Measurements from ENCODE around the gene KRI1.
"Not testable (repeated sequence)": the region's sequence is repeated elsewhere in the genome, so short reads cannot be mapped to it uniquely, and the experiment has no call there.

The KRI1 gene

GRCh38 chr19:10575011-10575716, 9.4 kb upstream of the KRI1 start:
- DNase-seq (ENCODE audit: extremely low read depth in 1 of 2, low read depth in 1 of 2), result no peak

GRCh38 chr19:10574462-10574861, 8.7 kb upstream of the KRI1 start:
- DNase-seq (ENCODE audit: extremely low read depth in 1 of 2, low read depth in 1 of 2), result no peak

GRCh38 chr19:10573793-10574192, 8.0 kb upstream of the KRI1 start:
- not testable (repeated sequence) for DNase-seq (ENCODE audit: extremely low read depth in 1 of 2, low read depth in 1 of 2)

GRCh38 chr19:10568826-10569651, 3.2 kb upstream of the KRI1 start, which contains the start of gene CDKN2D:
TSS of gene CDKN2D (minus strand) at chr19:10568979. CDS start at chr19:10568653, 326 bp downstream.
- peak; percentile 100 for DNase-seq (ENCODE audit: extremely low read depth in 1 of 2, low read depth in 1 of 2)

GRCh38 chr19:10568062-10568825, 2.4 kb upstream of the KRI1 start:
- no peak for DNase-seq (ENCODE audit: extremely low read depth in 1 of 2, low read depth in 1 of 2)

GRCh38 chr19:10567656-10568055, 1.8 kb upstream of the KRI1 start:
- DNase-seq (ENCODE audit: extremely low read depth in 1 of 2, low read depth in 1 of 2), result no peak

- DNase-seq (ENCODE audit: extremely low read depth in 1 of 2, low read depth in 1 of 2), result peak in 1 of 2 donors; percentile 63
Measured at GRCh38 chr19:10566658-10567410, 1.0 kb upstream of the KRI1 start.

GRCh38 chr19:10566408-10566657, 523 bp upstream of the KRI1 start:
- no peak for DNase-seq (ENCODE audit: extremely low read depth in 1 of 2, low read depth in 1 of 2)

GRCh38 chr19:10565028-10565566, 713 bp downstream of the KRI1 start:
- DNase-seq (ENCODE audit: extremely low read depth in 1 of 2, low read depth in 1 of 2), result peak in 1 of 2 donors; percentile 47

- DNase-seq (ENCODE audit: extremely low read depth in 1 of 2, low read depth in 1 of 2), result no peak
Measured at GRCh38 chr19:10562609-10563008, 3.2 kb downstream of the KRI1 start.

GRCh38 chr19:10560154-10560553, 5.7 kb downstream of the KRI1 start:
- no peak for DNase-seq (ENCODE audit: extremely low read depth in 1 of 2, low read depth in 1 of 2)

- DNase-seq (ENCODE audit: extremely low read depth in 1 of 2, low read depth in 1 of 2), result no peak
Measured at GRCh38 chr19:10557603-10558197, 8.1 kb downstream of the KRI1 start.

GRCh38 chr19:10555610-10555973, 10.2 kb downstream of the KRI1 start:
- DNase-seq (ENCODE audit: extremely low read depth in 1 of 2, low read depth in 1 of 2), result no peak

- DNase-seq (ENCODE audit: extremely low read depth in 1 of 2, low read depth in 1 of 2), result no peak
Measured at GRCh38 chr19:10554760-10555609, 10.8 kb downstream of the KRI1 start.

GRCh38 chr19:10553943-10554381, 11.8 kb downstream of the KRI1 start:
- DNase-seq (ENCODE audit: extremely low read depth in 1 of 2, low read depth in 1 of 2), result peak; percentile 48 to 71

GRCh38 chr19:10553087-10553667, 12.6 kb downstream of the KRI1 start:
- no peak for DNase-seq (ENCODE audit: extremely low read depth in 1 of 2, low read depth in 1 of 2)

GRCh38 chr19:10552510-10553053, 13.2 kb downstream of the KRI1 start:
- no peak for DNase-seq (ENCODE audit: extremely low read depth in 1 of 2, low read depth in 1 of 2)

- no peak for DNase-seq (ENCODE audit: extremely low read depth in 1 of 2, low read depth in 1 of 2)
Measured at GRCh38 chr19:10551698-10552301, 14.0 kb downstream of the KRI1 start.

All from stimulated activated CD8-positive, alpha-beta memory T cell treated with anti-CD3 and anti-CD28 coated beads, Interleukin-7, amount 100 ng/mL, for 48 hours (primary cell).